HG02870 (cell line): Measurements from ENCODE around the gene CCDC69.
"Not testable (repeated sequence)": the region's sequence is repeated elsewhere in the genome, so short reads cannot be mapped to it uniquely, and the experiment has no call there.

Experiments
- ATAC-seq: cut with Tn5 transposase; IDR thresholded peaks from one replicate; pipeline ENCODE4 v1.9.1; 2021; ENCODE audit warnings: mild to moderate bottlenecking, moderate library complexity; ENCODE audit not compliant: unreplicated experiment

The CCDC69 gene

GRCh38 chr5:151248651-151249050, 24.8 kb upstream of the CCDC69 start:
- no peak for ATAC-seq

- ATAC-seq: no peak
Observed at GRCh38 chr5:151245680-151246219, 21.9 kb upstream of the CCDC69 start.

- no peak for ATAC-seq
Observed at GRCh38 chr5:151244206-151244605, 20.3 kb upstream of the CCDC69 start.

- ATAC-seq: no peak
Observed at GRCh38 chr5:151243564-151243963, 19.7 kb upstream of the CCDC69 start.

- ATAC-seq: no peak
Observed at GRCh38 chr5:151243127-151243526, 19.2 kb upstream of the CCDC69 start.

- ATAC-seq: no peak
Observed at GRCh38 chr5:151240924-151241635, 17.2 kb upstream of the CCDC69 start.

- ATAC-seq: not testable (repeated sequence)
Observed at GRCh38 chr5:151240268-151240835, 16.5 kb upstream of the CCDC69 start.

- peak; percentile 46 for ATAC-seq
Observed at GRCh38 chr5:151239237-151239861, 15.5 kb upstream of the CCDC69 start.

- peak; percentile 37 for ATAC-seq
Observed at GRCh38 chr5:151238303-151238741, 14.4 kb upstream of the CCDC69 start.

- no peak for ATAC-seq
Observed at GRCh38 chr5:151237685-151238084, 13.8 kb upstream of the CCDC69 start.

GRCh38 chr5:151236888-151237287, 13.0 kb upstream of the CCDC69 start:
- no peak for ATAC-seq

- ATAC-seq: not testable (repeated sequence)
Observed at GRCh38 chr5:151235239-151235571, 11.3 kb upstream of the CCDC69 start.

GRCh38 chr5:151234476-151235238, 10.8 kb upstream of the CCDC69 start:
- peak; percentile 55 for ATAC-seq

GRCh38 chr5:151233616-151234085, 9.8 kb upstream of the CCDC69 start:
- ATAC-seq: peak; percentile 46

- ATAC-seq: no peak
Observed at GRCh38 chr5:151231359-151231758, 7.5 kb upstream of the CCDC69 start.

GRCh38 chr5:151230048-151230680, 6.3 kb upstream of the CCDC69 start:
- ATAC-seq: no peak

- ATAC-seq: no peak
Observed at GRCh38 chr5:151228986-151229385, 5.1 kb upstream of the CCDC69 start.

- no peak for ATAC-seq
Observed at GRCh38 chr5:151227918-151228447, 4.1 kb upstream of the CCDC69 start.

- no peak for ATAC-seq
Observed at GRCh38 chr5:151225475-151225874, 1.6 kb upstream of the CCDC69 start.

- ATAC-seq: no peak
Observed at GRCh38 chr5:151225071-151225470, 1.2 kb upstream of the CCDC69 start.
